PC-3 (cell line): ENCODE measurements around the gene BCL6. TPM values are rescaled to one million over a fixed set of nuclear protein-coding genes. Genes with fewer than 3 reads are reported as not detected.

Experiments
- ATAC-seq: fragments of 200-7000 bp; cut with Tn5 transposase; 2 replicates; pipeline ENCODE4 v1.9.1; 2020; ENCODE audit warnings: mild to moderate bottlenecking, moderate library complexity
- Bru-seq: library from RNA; stranded (reverse); fragments of 400-500 nt; gene quantifications from one replicate; lab custom pipeline; 2021; lab: Mats Ljungman, UMichigan
- BruChase-seq, 2 experiments: library from RNA; stranded (reverse); fragments of 400-500 nt; gene quantifications; one replicate each; lab custom pipeline; 2021; lab: Mats Ljungman, UMichigan
- BruUV-seq: library from RNA; stranded (reverse); fragments of 400-500 nt; replicated peaks from 2 replicates; lab custom pipeline; 2021; lab: Mats Ljungman, UMichigan
- CTCF ChIA-PET: fragments of 300-600 bp; sonication (Branson Sonifier 250); formaldehyde crosslinking; loops from one replicate; lab custom pipeline; 2022; ENCODE audit warnings: antibody characterized with exemption; lab: Charles Lee
- POLR2A ChIA-PET: fragments of 300-600 bp; sonication (Branson Sonifier 250); formaldehyde crosslinking; loops from one replicate; lab custom pipeline; 2022; ENCODE audit warnings: antibody characterized with exemption; ENCODE audit not compliant: unreplicated experiment; lab: Charles Lee
- DNase-seq: peaks from one replicate; pipeline ENCODE4 v3.0.0-alpha.2; 2015
- H2AFZ ChIP-seq: fragments of 300-600 bp; sonication (generic); 2 replicates; pipeline ENCODE4 v1.6.0; 2016; ENCODE audit warnings: antibody characterized with exemption, low read length
- H3F3A ChIP-seq: fragments of 300-600 bp; sonication (generic); one replicate; pipeline ENCODE4 v1.6.0; 2017; ENCODE audit warnings: antibody characterized with exemption, low read length, control low read depth, mild to moderate bottlenecking; ENCODE audit not compliant: unreplicated experiment
- H3K27ac ChIP-seq: fragments of 300-600 bp; sonication (generic); 2 replicates; pipeline ENCODE4 v1.5.1; 2016; ENCODE audit warnings: mild to moderate bottlenecking, low read length
- H3K27me3 ChIP-seq: fragments of 300-600 bp; sonication (generic); 2 replicates; pipeline ENCODE4 v1.6.1; 2016; ENCODE audit warnings: low read length, mixed read lengths
- H3K36me3 ChIP-seq: fragments of 300-600 bp; sonication (generic); 2 replicates; pipeline ENCODE4 v1.6.1; 2016; ENCODE audit warnings: low read depth, mixed run types, low read length, mixed read lengths
- H3K4me1 ChIP-seq: fragments of 300-600 bp; sonication (generic); 2 replicates; pipeline ENCODE4 v1.5.1; 2016; ENCODE audit warnings: low read length; ENCODE audit not compliant: insufficient read depth
- H3K4me2 ChIP-seq: fragments of 300-600 bp; sonication (generic); 2 replicates; pipeline ENCODE4 v1.6.0; 2016; ENCODE audit warnings: low read length
- H3K4me3 ChIP-seq: fragments of 300-600 bp; sonication (generic); 2 replicates; pipeline ENCODE4 v1.5.1; 2016; ENCODE audit warnings: mild to moderate bottlenecking, low read length, mixed read lengths
- H3K79me2 ChIP-seq: fragments of 300-600 bp; sonication (generic); 2 replicates; pipeline ENCODE4 v1.6.1; 2017; ENCODE audit warnings: low read length, mixed read lengths
- H3K9ac ChIP-seq: fragments of 300-600 bp; sonication (generic); 2 replicates; pipeline ENCODE4 v1.6.0; 2016; ENCODE audit warnings: mild to moderate bottlenecking, low read length
- H3K9me2 ChIP-seq: fragments of 300-600 bp; sonication (generic); replicated peaks from 2 replicates; pipeline ENCODE4 v1.6.1; 2016; ENCODE audit warnings: mixed run types, low read length, mixed read lengths
- H3K9me3 ChIP-seq: fragments of 300-600 bp; sonication (generic); 2 replicates; pipeline ENCODE4 v1.6.1; 2016; ENCODE audit warnings: low read length, mixed read lengths
- H4K20me1 ChIP-seq: fragments of 300-600 bp; sonication (generic); 2 replicates; pipeline ENCODE4 v1.6.1; 2016; ENCODE audit warnings: low read length, mixed read lengths
- EZH2 ChIP-seq: fragments of 300-600 bp; sonication (generic); IDR thresholded peaks from one replicate; pipeline ENCODE4 v1.6.1; 2017; ENCODE audit warnings: antibody characterized with exemption, mild to moderate bottlenecking, low read length; ENCODE audit not compliant: unreplicated experiment
- EZH2phosphoT487 ChIP-seq: fragments of 300-600 bp; sonication (generic); IDR thresholded peaks from 2 replicates; pipeline ENCODE4 v1.6.1; 2018; ENCODE audit warnings: mild to moderate bottlenecking, antibody characterized with exemption, low read length, borderline replicate concordance
- intact Hi-C: fragments of 100-400 bp; cut with micrococcal nuclease; formaldehyde crosslinking; loops from 2 replicates; pipeline ENCODE4 v1.9.0; 2023
- long read RNA-seq: library from polyadenylated mRNA; unstranded; transcript quantifications from one replicate; pipeline ENCODE4 v2.0.0, GENCODE V29; 2021; ENCODE audit not compliant: unreplicated experiment
- total RNA-seq: library from RNA; depleted of rRNA; stranded (reverse); fragments of >200 nt; gene quantifications from 2 replicates; pipeline ENCODE4 v1.2.3, GENCODE V29; 2014; rRNA removed
- TF ChIP-seq, protein P1 (sequence below): fragments of 300-600 bp; sonication (generic); conservative IDR thresholded peaks from 2 replicates; pipeline ENCODE4 v1.5.1; 2017; ENCODE audit warnings: antibody characterized with exemption, low read depth, mild to moderate bottlenecking, low read length

Gene BCL6
- total RNA-seq: 7.7 and 11.8 TPM in 2 replicates
- Bru-seq, nascent RNA: percentile 94 among the genes with signal in this experiment
- percentile 88 among the genes with signal in this experiment for BruChase-seq, experiment 1, labeled RNA remaining after a 6-hour chase
- percentile 94 among the genes with signal in this experiment for BruChase-seq, experiment 2, labeled RNA remaining after a 2-hour chase
- long read RNA-seq, partial matches to known transcripts: 47 of 82 reads
- long read RNA-seq, other reads (novel, unspliced or antisense): 30 of 82 reads

- peak within 1 kb of the TSS; percentile 96 for H3K9ac ChIP-seq
- TF ChIP-seq EZH2 (no peak), EZH2phosphoT487 (no peak)
- TF ChIP-seq, protein P1, sequence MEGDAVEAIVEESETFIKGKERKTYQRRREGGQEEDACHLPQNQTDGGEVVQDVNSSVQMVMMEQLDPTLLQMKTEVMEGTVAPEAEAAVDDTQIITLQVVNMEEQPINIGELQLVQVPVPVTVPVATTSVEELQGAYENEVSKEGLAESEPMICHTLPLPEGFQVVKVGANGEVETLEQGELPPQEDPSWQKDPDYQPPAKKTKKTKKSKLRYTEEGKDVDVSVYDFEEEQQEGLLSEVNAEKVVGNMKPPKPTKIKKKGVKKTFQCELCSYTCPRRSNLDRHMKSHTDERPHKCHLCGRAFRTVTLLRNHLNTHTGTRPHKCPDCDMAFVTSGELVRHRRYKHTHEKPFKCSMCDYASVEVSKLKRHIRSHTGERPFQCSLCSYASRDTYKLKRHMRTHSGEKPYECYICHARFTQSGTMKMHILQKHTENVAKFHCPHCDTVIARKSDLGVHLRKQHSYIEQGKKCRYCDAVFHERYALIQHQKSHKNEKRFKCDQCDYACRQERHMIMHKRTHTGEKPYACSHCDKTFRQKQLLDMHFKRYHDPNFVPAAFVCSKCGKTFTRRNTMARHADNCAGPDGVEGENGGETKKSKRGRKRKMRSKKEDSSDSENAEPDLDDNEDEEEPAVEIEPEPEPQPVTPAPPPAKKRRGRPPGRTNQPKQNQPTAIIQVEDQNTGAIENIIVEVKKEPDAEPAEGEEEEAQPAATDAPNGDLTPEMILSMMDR: no peak
- peaks cover 43% of the 10 kb centered on the region for H3K4me1 ChIP-seq
- no peaks in the 10 kb centered on the region for H3K27me3 ChIP-seq
- peak within 1 kb of the TSS; percentile 91 for H3K27ac ChIP-seq
- CTCF ChIA-PET: interaction anchor here (0.5 to 0.8 kb wide), 6 partner anchors 34 to 1211 kb away, joined by 3 to 6 read pairs (median 4); no protein-coding TSS in a partner anchor
- peak within 1 kb of the TSS; percentile 99 for H3K4me2 ChIP-seq
- H3K4me3 ChIP-seq: peak within 1 kb of the TSS; percentile 93
- POLR2A ChIA-PET: interaction anchor here (0.5 to 1.3 kb wide), 16 partner anchors 22 to 550 kb away, joined by 3 to 12 read pairs (median 4); partner anchors contain the start of gene LPP
- H3K79me2 ChIP-seq: peaks cover 44% of the 10 kb centered on the region
- no peaks in the 10 kb centered on the region for H3K9me2 ChIP-seq
- ATAC-seq (peak; percentile 34), DNase-seq (peak; percentile 98)
- no peaks in the 10 kb centered on the region for H3K36me3 ChIP-seq
- H3F3A ChIP-seq: no peaks in the 10 kb centered on the region
- peak within 1 kb of the TSS; percentile 96 for H2AFZ ChIP-seq
- H3K9me3 ChIP-seq: no peaks in the 10 kb centered on the region
- intact Hi-C loops: loop anchor here (1.0 to 10.0 kb wide), 4 partner anchors 198 to 942 kb away; no protein-coding TSS in a partner anchor
- H4K20me1 ChIP-seq: no peaks in the 10 kb centered on the region
- no TSS peak for BruUV-seq
Measured at GRCh38 chr3:187745201-187746058, at the start of gene BCL6. BCL6 (minus strand) TSS chr3:187745468; CDS start chr3:187733693, 11,775 bp downstream.

GRCh38 chr3:187794731-187795130 lies 49.5 kb upstream of the BCL6 start:
- no peaks in the 10 kb centered on the region for H3K9me3 ChIP-seq
- H3K4me1 ChIP-seq: peaks cover 6% of the 10 kb centered on the region
- DNase-seq: no peak
- ATAC-seq: no peak
- no peaks in the 10 kb centered on the region for H3K27me3 ChIP-seq
- intact Hi-C loops: no loop called here
- no peaks in the 10 kb centered on the region for H3F3A ChIP-seq
- H3K9me2 ChIP-seq: no peaks in the 10 kb centered on the region
- H3K36me3 ChIP-seq: no peaks in the 10 kb centered on the region
- H4K20me1 ChIP-seq: no peaks in the 10 kb centered on the region
- TF ChIP-seq EZH2phosphoT487: no peak
- no peak for TF ChIP-seq EZH2
- TF ChIP-seq, protein P1: no peak
- no TSS peak for BruUV-seq
- no peaks in the 10 kb centered on the region for H3K79me2 ChIP-seq
- no peak overlapping the region for H2AFZ ChIP-seq
- no peak overlapping the region for H3K27ac ChIP-seq
- ChIA-PET POLR2A (no interaction called here), CTCF (no interaction called here)
- H3K4me2 ChIP-seq: no peak overlapping the region
- no peak overlapping the region for H3K9ac ChIP-seq
- H3K4me3 ChIP-seq: no peak overlapping the region
